Neural cell (in vitro differentiated cells): Measurements from ENCODE around the gene RP9. TPM values are rescaled to one million over a fixed set of nuclear protein-coding genes. Genes with fewer than 3 reads are reported as not detected.

Source experiments
- H2AFZ ChIP-seq: fragments of 200-600, 300-800 bp; sonication (generic), shearing (Covaris generic); 2 replicates; pipeline ENCODE4 v1.6.0; 2014; ENCODE audit warnings: low read depth, mild to moderate bottlenecking, antibody characterized with exemption, low read length, moderate library complexity
- H3F3A ChIP-seq: fragments of 200-600 bp; shearing (Covaris generic); 2 replicates; pipeline ENCODE4 v1.6.1; 2016; ENCODE audit warnings: mild to moderate bottlenecking, moderate library complexity, mixed read lengths, antibody characterized with exemption, low read length; ENCODE audit not compliant: insufficient read depth, poor library complexity, severe bottlenecking
- H3K27ac ChIP-seq: fragments of 200-600, 300-800 bp; sonication (generic), shearing (Covaris generic); 2 replicates; pipeline ENCODE4 v1.5.1; 2014; ENCODE audit warnings: mild to moderate bottlenecking, low read length, moderate library complexity
- H3K27me3 ChIP-seq: fragments of 300-800, 200-600 bp; sonication (generic), shearing (Covaris generic); 2 replicates; pipeline ENCODE4 v1.6.0; 2014; ENCODE audit warnings: mild to moderate bottlenecking, low read depth, low read length, moderate library complexity; ENCODE audit not compliant: insufficient read depth
- H3K36me3 ChIP-seq: fragments of 300-800, 200-600 bp; sonication (generic), shearing (Covaris generic); 2 replicates; pipeline ENCODE4 v1.5.1; 2014; ENCODE audit warnings: mild to moderate bottlenecking, antibody characterized with exemption, low read length, moderate library complexity; ENCODE audit not compliant: insufficient read depth
- H3K4me2 ChIP-seq: fragments of 300-800, 200-600 bp; sonication (generic), shearing (Covaris generic); 2 replicates; pipeline ENCODE4 v1.6.0; 2014; ENCODE audit warnings: mild to moderate bottlenecking, low read length
- H3K4me3 ChIP-seq: fragments of 300-800, 200-600 bp; sonication (generic), shearing (Covaris generic); 2 replicates; pipeline ENCODE4 v1.5.1; 2014; ENCODE audit warnings: mild to moderate bottlenecking, low read length, moderate library complexity
- H3K79me2 ChIP-seq: fragments of 200-600 bp; shearing (Covaris generic); replicated peaks from 2 replicates; pipeline ENCODE4 v1.6.0; 2014; ENCODE audit warnings: mild to moderate bottlenecking, low read length, moderate library complexity; ENCODE audit not compliant: insufficient read depth
- H3K9ac ChIP-seq: fragments of 300-800, 200-600 bp; sonication (generic), shearing (Covaris generic); 2 replicates; pipeline ENCODE4 v1.6.1; 2016; ENCODE audit warnings: mild to moderate bottlenecking, low read length, mixed read lengths
- H3K9me2 ChIP-seq: fragments of 200-600 bp; shearing (Covaris generic); 2 replicates; pipeline ENCODE4 v1.6.1; 2016; ENCODE audit warnings: mild to moderate bottlenecking, low read length, mixed read lengths; ENCODE audit not compliant: insufficient read depth
- H3K9me3 ChIP-seq: fragments of 200-600, 300-800 bp; sonication (generic), shearing (Covaris generic); 2 replicates; pipeline ENCODE4 v1.6.1; 2016; ENCODE audit warnings: mild to moderate bottlenecking, mixed run types, low read length, moderate library complexity, mixed read lengths
- H4K20me1 ChIP-seq: fragments of 200-600 bp; shearing (Covaris generic); 2 replicates; pipeline ENCODE4 v1.6.1; 2016; ENCODE audit warnings: mild to moderate bottlenecking, mixed run types; ENCODE audit not compliant: insufficient read depth
- CTCF ChIP-seq: fragments of 450-650 bp; IDR thresholded peaks from 2 replicates; pipeline ENCODE4 v1.5.1; 2014; ENCODE audit warnings: antibody characterized with exemption, mild to moderate bottlenecking, moderate library complexity; ENCODE audit not compliant: poor library complexity, severe bottlenecking
- EP300 ChIP-seq: fragments of 450-650 bp; conservative IDR thresholded peaks from 2 replicates; pipeline ENCODE4 v1.6.1; 2014; ENCODE audit warnings: antibody characterized with exemption, mild to moderate bottlenecking, moderate library complexity; ENCODE audit not compliant: poor library complexity, severe bottlenecking
- EZH2 ChIP-seq: fragments of 200-600, 300-800 bp; shearing (Covaris generic), sonication (generic); IDR thresholded peaks from 2 replicates; pipeline ENCODE4 v1.6.1; 2014; ENCODE audit warnings: antibody characterized with exemption, low read length, borderline replicate concordance, mild to moderate bottlenecking; ENCODE audit not compliant: insufficient read depth, poor library complexity, severe bottlenecking
- MXI1 ChIP-seq: fragments of 450-650 bp; conservative IDR thresholded peaks from 2 replicates; pipeline ENCODE4 v1.6.1; 2014; ENCODE audit warnings: antibody characterized with exemption, mild to moderate bottlenecking; ENCODE audit not compliant: poor library complexity, severe bottlenecking
- POLR2AphosphoS5 ChIP-seq: IDR thresholded peaks from 2 replicates; pipeline ENCODE4 v1.6.1; 2012
- RAD21 ChIP-seq: fragments of 450-650 bp; conservative IDR thresholded peaks from 2 replicates; pipeline ENCODE4 v1.6.1; 2014; ENCODE audit warnings: antibody characterized with exemption, mild to moderate bottlenecking, moderate library complexity
- SMC3 ChIP-seq: fragments of 450-650 bp; conservative IDR thresholded peaks from 2 replicates; pipeline ENCODE4 v1.6.1; 2014; ENCODE audit warnings: antibody characterized with exemption, mild to moderate bottlenecking, moderate library complexity; ENCODE audit not compliant: poor library complexity
- TAF1 ChIP-seq: IDR thresholded peaks from 2 replicates; pipeline ENCODE4 v1.6.1; 2012; ENCODE audit warnings: low read depth
- polyA plus RNA-seq: library from polyadenylated mRNA; depleted of rRNA; stranded (reverse); fragments of >200 nt; gene quantifications from 2 replicates; pipeline ENCODE4 v1.2.3, GENCODE V29; 2014
- TF ChIP-seq, protein P1 (sequence below): IDR thresholded peaks from 2 replicates; pipeline ENCODE4 v1.6.1; 2012; ENCODE audit warnings: borderline replicate concordance

The RP9 gene
- polyA plus RNA-seq, 1 donor from 2014 or later: 36.9 TPM

- no peak overlapping the region for H3K27ac ChIP-seq
- no peaks in the 10 kb centered on the region for H3K79me2 ChIP-seq
- no peaks in the 10 kb centered on the region for H3K9me3 ChIP-seq
- H3K36me3 ChIP-seq: no peaks in the 10 kb centered on the region
- no peaks in the 10 kb centered on the region for H3F3A ChIP-seq
- H3K4me3 ChIP-seq: no peak overlapping the region
- H4K20me1 ChIP-seq: no peaks in the 10 kb centered on the region
- H3K9me2 ChIP-seq: no peaks in the 10 kb centered on the region
- H2AFZ ChIP-seq: no peak overlapping the region
- no peak overlapping the region for H3K4me2 ChIP-seq
- no peaks in the 10 kb centered on the region for H3K27me3 ChIP-seq
- H3K9ac ChIP-seq: no peak overlapping the region
- no peak for TF ChIP-seq POLR2AphosphoS5
- TF ChIP-seq TAF1: no peak
- no peak for TF ChIP-seq CTCF
- TF ChIP-seq RAD21: no peak
- TF ChIP-seq, protein P1, sequence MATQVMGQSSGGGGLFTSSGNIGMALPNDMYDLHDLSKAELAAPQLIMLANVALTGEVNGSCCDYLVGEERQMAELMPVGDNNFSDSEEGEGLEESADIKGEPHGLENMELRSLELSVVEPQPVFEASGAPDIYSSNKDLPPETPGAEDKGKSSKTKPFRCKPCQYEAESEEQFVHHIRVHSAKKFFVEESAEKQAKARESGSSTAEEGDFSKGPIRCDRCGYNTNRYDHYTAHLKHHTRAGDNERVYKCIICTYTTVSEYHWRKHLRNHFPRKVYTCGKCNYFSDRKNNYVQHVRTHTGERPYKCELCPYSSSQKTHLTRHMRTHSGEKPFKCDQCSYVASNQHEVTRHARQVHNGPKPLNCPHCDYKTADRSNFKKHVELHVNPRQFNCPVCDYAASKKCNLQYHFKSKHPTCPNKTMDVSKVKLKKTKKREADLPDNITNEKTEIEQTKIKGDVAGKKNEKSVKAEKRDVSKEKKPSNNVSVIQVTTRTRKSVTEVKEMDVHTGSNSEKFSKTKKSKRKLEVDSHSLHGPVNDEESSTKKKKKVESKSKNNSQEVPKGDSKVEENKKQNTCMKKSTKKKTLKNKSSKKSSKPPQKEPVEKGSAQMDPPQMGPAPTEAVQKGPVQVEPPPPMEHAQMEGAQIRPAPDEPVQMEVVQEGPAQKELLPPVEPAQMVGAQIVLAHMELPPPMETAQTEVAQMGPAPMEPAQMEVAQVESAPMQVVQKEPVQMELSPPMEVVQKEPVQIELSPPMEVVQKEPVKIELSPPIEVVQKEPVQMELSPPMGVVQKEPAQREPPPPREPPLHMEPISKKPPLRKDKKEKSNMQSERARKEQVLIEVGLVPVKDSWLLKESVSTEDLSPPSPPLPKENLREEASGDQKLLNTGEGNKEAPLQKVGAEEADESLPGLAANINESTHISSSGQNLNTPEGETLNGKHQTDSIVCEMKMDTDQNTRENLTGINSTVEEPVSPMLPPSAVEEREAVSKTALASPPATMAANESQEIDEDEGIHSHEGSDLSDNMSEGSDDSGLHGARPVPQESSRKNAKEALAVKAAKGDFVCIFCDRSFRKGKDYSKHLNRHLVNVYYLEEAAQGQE: no peak
- no peak for TF ChIP-seq SMC3
- no peak for TF ChIP-seq EP300
- TF ChIP-seq EZH2: no peak
- no peak for TF ChIP-seq MXI1
Measured at GRCh38 chr7:33079763-33080690, 29.2 kb downstream of the RP9 start.

DNA sequence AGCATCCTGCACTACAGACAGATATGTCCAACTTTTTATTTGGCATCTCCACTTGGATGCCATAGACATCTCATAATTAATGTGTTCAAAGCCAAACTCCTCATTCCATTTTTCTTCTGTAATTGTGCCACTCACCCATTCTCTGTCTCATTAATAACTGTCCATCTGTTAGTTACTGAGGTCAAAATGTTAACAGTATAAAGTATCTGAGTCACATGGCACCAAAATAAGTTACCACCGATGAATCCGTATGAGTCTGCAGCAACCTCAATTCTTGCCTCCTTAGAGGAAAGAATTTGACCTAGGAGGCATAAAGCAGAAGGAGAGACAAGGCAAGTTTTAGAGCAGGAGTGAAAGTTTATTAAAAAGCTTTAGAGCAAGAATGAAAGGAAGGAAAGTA lies 30.1 kb downstream of the RP9 start:
- TF ChIP-seq TAF1: no peak
- TF ChIP-seq, protein P1: no peak
- TF ChIP-seq RAD21: no peak
- no peak for TF ChIP-seq MXI1
- no peak for TF ChIP-seq EZH2
- TF ChIP-seq CTCF: no peak
- TF ChIP-seq SMC3: no peak
- TF ChIP-seq EP300: no peak
- TF ChIP-seq POLR2AphosphoS5: no peak
- Histone ChIP-seq H3K79me2 (no peaks in the 10 kb centered on the region), H3K4me3 (no peak overlapping the region), H3K9me3 (no peaks in the 10 kb centered on the region), H2AFZ (no peak overlapping the region), H3K9ac (no peak overlapping the region), H3K36me3 (no peaks in the 10 kb centered on the region), H3K27me3 (no peaks in the 10 kb centered on the region), H3K4me2 (no peak overlapping the region), H3K9me2 (no peaks in the 10 kb centered on the region), H3K27ac (no peak overlapping the region), H3F3A (no peaks in the 10 kb centered on the region), H4K20me1 (no peaks in the 10 kb centered on the region)
